Measurements from ENCODE around the gene PACSIN1.

PACSIN1 gene

DNA sequence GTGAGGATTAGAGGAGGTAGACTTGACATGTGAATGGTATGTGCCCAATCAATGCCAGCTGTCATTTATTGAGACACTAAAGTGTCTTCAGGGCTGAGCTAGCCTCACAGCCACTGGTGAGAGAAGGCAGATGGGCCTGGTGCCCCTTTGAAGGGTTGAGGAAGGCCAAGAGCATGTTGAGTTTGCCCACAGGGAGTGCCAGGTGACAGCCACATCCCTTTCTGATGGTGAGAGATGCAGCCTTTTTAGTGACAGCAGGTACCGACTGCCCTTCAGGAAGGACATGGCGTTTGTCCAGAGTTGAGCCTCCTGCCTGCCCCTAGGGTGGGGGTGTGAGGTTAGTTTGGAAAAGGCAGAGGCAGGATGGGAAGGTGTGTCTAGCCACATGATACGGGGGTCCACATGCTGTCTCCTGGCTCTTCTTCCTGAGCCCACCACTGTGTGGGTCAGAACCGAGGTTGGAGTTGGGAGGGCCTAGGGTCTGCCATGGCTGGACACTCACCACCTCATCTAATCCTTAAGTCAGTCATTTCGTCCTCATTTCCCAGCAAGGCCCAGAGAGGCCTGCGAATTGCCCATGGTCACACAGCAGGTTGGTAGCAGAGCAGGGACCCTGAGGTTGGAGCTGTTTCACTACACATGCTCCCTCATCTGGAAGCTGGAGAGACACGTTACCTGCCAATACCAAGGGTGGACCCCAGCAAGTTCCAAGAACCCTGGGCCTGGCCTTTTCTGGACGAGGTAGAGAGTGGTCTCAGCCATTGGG, 57.7 kb downstream of the PACSIN1 start:
- TF ChIP-seq, protein P1, sequence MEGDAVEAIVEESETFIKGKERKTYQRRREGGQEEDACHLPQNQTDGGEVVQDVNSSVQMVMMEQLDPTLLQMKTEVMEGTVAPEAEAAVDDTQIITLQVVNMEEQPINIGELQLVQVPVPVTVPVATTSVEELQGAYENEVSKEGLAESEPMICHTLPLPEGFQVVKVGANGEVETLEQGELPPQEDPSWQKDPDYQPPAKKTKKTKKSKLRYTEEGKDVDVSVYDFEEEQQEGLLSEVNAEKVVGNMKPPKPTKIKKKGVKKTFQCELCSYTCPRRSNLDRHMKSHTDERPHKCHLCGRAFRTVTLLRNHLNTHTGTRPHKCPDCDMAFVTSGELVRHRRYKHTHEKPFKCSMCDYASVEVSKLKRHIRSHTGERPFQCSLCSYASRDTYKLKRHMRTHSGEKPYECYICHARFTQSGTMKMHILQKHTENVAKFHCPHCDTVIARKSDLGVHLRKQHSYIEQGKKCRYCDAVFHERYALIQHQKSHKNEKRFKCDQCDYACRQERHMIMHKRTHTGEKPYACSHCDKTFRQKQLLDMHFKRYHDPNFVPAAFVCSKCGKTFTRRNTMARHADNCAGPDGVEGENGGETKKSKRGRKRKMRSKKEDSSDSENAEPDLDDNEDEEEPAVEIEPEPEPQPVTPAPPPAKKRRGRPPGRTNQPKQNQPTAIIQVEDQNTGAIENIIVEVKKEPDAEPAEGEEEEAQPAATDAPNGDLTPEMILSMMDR (IDR thresholded peaks at IDR 0.05; ENCODE audit: insufficient read depth, low read depth, low read length, missing control alignments), result no peak
- no peak overlapping the region for H3K4me3 ChIP-seq (ENCODE audit: low read depth, low read length)

DNA sequence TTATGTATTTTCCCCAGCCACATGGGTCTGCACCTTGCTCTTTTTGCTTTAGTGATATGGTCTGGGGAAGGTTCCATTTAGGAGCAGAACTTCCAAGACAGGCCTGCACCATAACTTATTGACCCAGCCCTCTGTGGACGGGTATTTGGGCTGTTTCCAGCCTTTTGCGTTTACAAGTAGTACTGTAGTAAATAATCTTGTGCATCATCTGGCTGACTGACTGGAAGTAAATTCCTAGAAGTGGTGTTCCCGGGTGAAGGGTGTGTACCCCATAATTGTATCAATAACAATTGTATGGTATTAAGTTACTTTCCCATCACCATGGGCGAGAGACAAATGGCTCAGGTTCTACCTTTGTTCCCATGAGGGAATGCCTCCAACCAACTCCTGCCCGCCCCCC, 58.6 kb downstream of the PACSIN1 start:
- no peak for DNase-seq (ENCODE audit: low read depth)
- no peak overlapping the region for H3K4me3 ChIP-seq (ENCODE audit: low read depth, low read length)
- TF ChIP-seq, protein P1 (IDR thresholded peaks at IDR 0.05; ENCODE audit: insufficient read depth, low read depth, low read length, missing control alignments), result no peak

More for the DNA sequence above, 57.7 kb downstream of the PACSIN1 start:
- DNase-seq (ENCODE audit: low read depth), result no peak

DNA sequence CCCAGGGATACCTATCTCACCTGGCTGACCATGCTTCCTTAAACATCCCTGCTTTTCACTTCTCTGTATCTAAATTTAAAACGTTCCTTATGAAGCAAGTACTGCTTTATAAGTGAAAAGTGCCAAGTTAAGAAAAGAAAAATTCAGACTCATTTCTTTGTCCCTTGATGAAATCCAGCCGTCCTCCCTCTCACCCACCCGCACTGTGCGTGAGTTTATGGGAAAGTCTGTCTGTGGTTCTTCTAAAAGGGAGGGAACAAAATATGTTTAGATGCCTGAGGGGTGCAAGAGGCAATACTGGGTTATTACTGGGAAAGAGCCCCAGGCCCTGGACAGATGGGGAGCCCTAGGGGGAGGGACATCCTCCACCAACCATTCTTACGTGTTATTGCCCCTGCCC, 59.1 kb downstream of the PACSIN1 start:
- DNase-seq (ENCODE audit: low read depth), result no peak
- TF ChIP-seq, protein P1 (IDR thresholded peaks at IDR 0.05; ENCODE audit: insufficient read depth, low read depth, low read length, missing control alignments), result no peak
- no peak overlapping the region for H3K4me3 ChIP-seq (ENCODE audit: low read depth, low read length)

DNA sequence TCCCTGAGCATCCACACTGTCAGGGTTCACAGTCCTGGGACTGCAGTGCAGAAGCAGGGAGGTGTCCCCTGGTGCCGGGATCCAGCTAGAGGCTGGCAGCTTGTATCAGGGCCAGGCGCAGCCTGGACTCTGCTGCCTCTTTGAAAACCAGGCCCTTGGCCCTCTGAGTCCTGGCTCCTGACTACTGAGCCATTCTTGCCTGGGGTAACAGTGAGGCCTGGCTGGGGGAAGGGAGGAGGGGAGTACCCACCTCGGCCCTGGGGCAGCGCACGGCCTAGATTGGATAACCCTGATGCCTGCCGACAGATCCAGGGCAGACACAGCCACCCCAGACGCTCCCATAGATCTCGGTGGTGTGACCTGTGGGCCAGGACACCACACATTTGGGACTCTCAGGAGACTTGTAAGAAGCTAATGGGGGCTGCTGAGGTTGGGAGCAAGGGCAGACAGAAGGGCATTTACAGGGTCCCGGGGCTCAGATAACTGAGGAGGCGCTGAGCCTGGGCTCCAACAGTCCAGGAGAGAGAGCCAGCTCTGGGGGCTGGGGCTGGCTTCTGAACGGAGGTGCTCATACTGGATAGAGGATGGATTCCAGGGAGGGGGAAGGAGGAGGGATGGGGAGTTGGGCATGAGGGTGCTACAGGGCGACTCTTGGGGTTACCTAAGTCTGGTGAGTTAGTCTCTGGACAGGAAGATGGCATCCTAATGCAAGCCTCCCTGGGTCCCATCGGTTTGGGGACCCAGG, 59.7 kb downstream of the PACSIN1 start:
- H3K4me3 ChIP-seq (ENCODE audit: low read depth, low read length), result no peak overlapping the region
- DNase-seq (ENCODE audit: low read depth), result no peak
- TF ChIP-seq, protein P1 (IDR thresholded peaks at IDR 0.05; ENCODE audit: insufficient read depth, low read depth, low read length, missing control alignments), result no peak

DNA sequence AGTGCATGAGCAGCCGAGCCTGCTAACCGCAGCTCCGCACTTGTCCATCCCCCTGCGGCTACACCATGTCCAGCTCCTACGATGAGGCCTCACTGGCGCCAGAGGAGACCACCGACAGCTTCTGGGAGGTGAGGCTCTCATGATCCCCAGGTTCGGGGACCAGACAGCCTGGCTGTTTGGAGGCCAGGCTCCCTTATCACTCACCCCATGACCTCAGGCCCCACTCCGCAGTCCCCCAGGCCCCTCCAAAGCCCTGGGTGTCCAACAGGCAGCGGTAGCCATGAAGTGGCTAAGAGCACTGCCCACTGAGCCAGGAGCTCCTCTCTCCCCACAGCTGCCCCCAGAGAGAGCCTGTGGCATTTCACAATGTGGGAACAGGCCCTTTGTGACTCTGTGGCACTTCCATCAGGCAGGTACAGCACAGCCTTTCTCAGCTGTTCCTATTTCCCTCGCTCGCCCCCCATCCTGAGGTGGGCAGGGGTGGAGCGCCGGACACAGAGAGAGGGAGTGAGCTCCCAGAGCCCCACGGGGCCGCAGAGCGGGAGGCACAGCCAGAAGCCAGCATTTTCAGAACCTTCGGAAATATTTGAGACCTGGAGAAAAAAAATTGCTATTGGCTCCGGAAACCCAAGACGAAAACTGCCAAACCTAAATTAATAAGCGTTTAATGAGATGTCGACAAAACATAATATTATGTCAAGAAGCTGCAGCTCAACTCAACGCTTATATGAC, 60.5 kb downstream of the PACSIN1 start:
- TF ChIP-seq, protein P1 (IDR thresholded peaks at IDR 0.05; ENCODE audit: insufficient read depth, low read depth, low read length, missing control alignments), result no peak
- no peak for DNase-seq (ENCODE audit: low read depth)
- H3K4me3 ChIP-seq (ENCODE audit: low read depth, low read length), result peak overlapping the region; percentile 30

DNA sequence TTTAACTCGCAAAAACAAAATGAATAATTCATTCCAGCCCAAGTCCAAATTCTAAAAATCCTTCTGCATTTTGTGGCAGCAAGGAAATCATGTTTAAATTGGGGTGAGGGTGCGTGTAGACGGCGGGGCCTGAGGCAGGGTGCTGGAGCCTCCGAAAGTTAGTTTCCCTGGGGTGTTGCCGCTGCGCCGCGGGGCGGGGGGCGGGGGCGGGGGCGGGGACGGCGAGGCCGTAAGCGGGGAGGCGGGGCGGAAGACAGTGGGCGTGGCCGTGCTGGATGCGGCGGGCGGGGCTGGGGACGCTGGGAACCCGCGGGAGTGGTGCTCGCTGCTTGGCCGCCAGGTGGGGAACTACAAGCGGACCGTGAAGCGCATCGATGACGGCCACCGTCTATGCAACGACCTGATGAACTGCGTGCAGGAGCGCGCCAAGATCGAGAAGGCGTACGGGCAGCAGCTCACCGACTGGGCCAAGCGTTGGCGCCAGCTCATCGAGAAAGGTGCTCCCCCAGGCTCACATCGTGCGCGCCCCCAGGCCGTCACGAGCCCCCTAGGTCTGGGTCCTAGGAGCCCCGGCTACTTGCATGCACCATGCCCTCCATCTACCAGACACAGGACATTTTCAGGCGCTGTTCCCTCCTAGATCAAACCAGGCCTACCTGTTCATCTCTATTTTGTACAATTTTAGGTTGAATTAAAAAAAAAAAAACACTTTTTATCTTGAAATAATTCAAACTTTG, 61.3 kb downstream of the PACSIN1 start:
- DNase-seq (ENCODE audit: low read depth), result peak; percentile 96
- TF ChIP-seq, protein P1 (IDR thresholded peaks at IDR 0.05; ENCODE audit: insufficient read depth, low read depth, low read length, missing control alignments), result peak; percentile 79
- H3K4me3 ChIP-seq (ENCODE audit: low read depth, low read length), result peak overlapping the region; percentile 30

Measured in GM12865 (cell line).